Measurements from ENCODE around the gene PRR20B.
"Not testable (repeated sequence)": the region's sequence is repeated elsewhere in the genome, so short reads cannot be mapped to it uniquely, and the experiment has no call there.

Gene PRR20B

GRCh38 chr13:57147188-57147587 is at the start of gene PRR20B:
Gene PRR20B (plus strand): TSS chr13:57147488. CDS start chr13:57147875, 387 bp downstream.
- not testable (repeated sequence) for DNase-seq

GRCh38 chr13:57114945-57115344 is 32.3 kb upstream of the PRR20B start:
- DNase-seq, result no peak

- no peak for DNase-seq
Observed at GRCh38 chr13:57123681-57124080, 23.6 kb upstream of the PRR20B start.

- DNase-seq, result no peak
Observed at GRCh38 chr13:57128909-57129308, 18.4 kb upstream of the PRR20B start.

GRCh38 chr13:57136093-57136492 is 11.2 kb upstream of the PRR20B start:
- no peak for DNase-seq

- DNase-seq, result no peak
Observed at GRCh38 chr13:57137585-57137984, 9.7 kb upstream of the PRR20B start.

- no peak for DNase-seq
Observed at GRCh38 chr13:57138988-57139387, 8.3 kb upstream of the PRR20B start.

- not testable (repeated sequence) for DNase-seq
Observed at GRCh38 chr13:57139781-57140180, 7.5 kb upstream of the PRR20B start.

GRCh38 chr13:57140235-57140968 is 6.9 kb upstream of the PRR20B start, which contains the start of gene PRR20A:
Gene PRR20A (plus strand): TSS chr13:57140918. CDS start chr13:57141305, 387 bp downstream.
- DNase-seq, result not testable (repeated sequence)

- not testable (repeated sequence) for DNase-seq
Observed at GRCh38 chr13:57148106-57148505, 818 bp downstream of the PRR20B start.

GRCh38 chr13:57153761-57154160 is 6.5 kb downstream of the PRR20B start, which contains the start of gene PRR20C:
Gene PRR20C (plus strand): TSS chr13:57154061. CDS start chr13:57154448, 387 bp downstream.
- not testable (repeated sequence) for DNase-seq

- DNase-seq, result not testable (repeated sequence)
Observed at GRCh38 chr13:57160332-57160731, 13.0 kb downstream of the PRR20B start, which contains the start of gene PRR20D. Gene PRR20D (plus strand): TSS chr13:57160632. CDS start chr13:57161019, 387 bp downstream.

GRCh38 chr13:57166897-57167296 is 19.6 kb downstream of the PRR20B start, which contains the start of gene PRR20E:
Gene PRR20E (plus strand): TSS chr13:57167197. CDS start chr13:57167584, 387 bp downstream.
- DNase-seq, result not testable (repeated sequence)

- DNase-seq, result no peak
Observed at GRCh38 chr13:57191667-57192066, 44.4 kb downstream of the PRR20B start.

Measured in stimulated activated CD4-positive, alpha-beta T cell treated with anti-CD3 and anti-CD28 coated beads, Interleukin-4, amount 100 ng/mL, for 1 hour (primary cell).